ENCODE results near the gene RAP1GAP2.
A peak's percentile ranks its signal among the peaks of the same experiment; 100 is the strongest.
"Not testable (repeated sequence)": the region's sequence is repeated elsewhere in the genome, so short reads cannot be mapped to it uniquely, and the experiment has no call there.

The RAP1GAP2 gene

GRCh38 chr17:2814049-2814448 lies 17.8 kb downstream of the RAP1GAP2 start:
- DNase-seq (ENCODE audit: extremely low read depth in 1 of 2, low read depth in 1 of 2), result no peak

- DNase-seq (ENCODE audit: extremely low read depth in 1 of 2, low read depth in 1 of 2), result peak; percentile 82 to 87
These were observed 18.5 kb downstream of the RAP1GAP2 start for GRCh38 chr17:2814481-2815341.

- DNase-seq (ENCODE audit: extremely low read depth in 1 of 2, low read depth in 1 of 2), result no peak
These were observed 19.5 kb downstream of the RAP1GAP2 start for GRCh38 chr17:2815781-2816185.

GRCh38 chr17:2816688-2817087 lies 20.4 kb downstream of the RAP1GAP2 start:
- DNase-seq (ENCODE audit: extremely low read depth in 1 of 2, low read depth in 1 of 2), result no peak

- DNase-seq (ENCODE audit: extremely low read depth in 1 of 2, low read depth in 1 of 2), result not testable (repeated sequence)
These were observed 23.1 kb downstream of the RAP1GAP2 start for GRCh38 chr17:2819294-2819693.

- no peak for DNase-seq (ENCODE audit: extremely low read depth in 1 of 2, low read depth in 1 of 2)
These were observed 23.8 kb downstream of the RAP1GAP2 start for GRCh38 chr17:2819921-2820501.

- no peak for DNase-seq (ENCODE audit: extremely low read depth in 1 of 2, low read depth in 1 of 2)
These were observed 25.6 kb downstream of the RAP1GAP2 start for GRCh38 chr17:2821868-2822267.

GRCh38 chr17:2822358-2822757 lies 26.1 kb downstream of the RAP1GAP2 start:
- no peak for DNase-seq (ENCODE audit: extremely low read depth in 1 of 2, low read depth in 1 of 2)

- no peak for DNase-seq (ENCODE audit: extremely low read depth in 1 of 2, low read depth in 1 of 2)
These were observed 29.2 kb downstream of the RAP1GAP2 start for GRCh38 chr17:2825253-2825970.

- DNase-seq (ENCODE audit: extremely low read depth in 1 of 2, low read depth in 1 of 2), result peak; percentile 48 to 53
These were observed 32.3 kb downstream of the RAP1GAP2 start for GRCh38 chr17:2828397-2829038.

GRCh38 chr17:2830678-2831077 lies 34.4 kb downstream of the RAP1GAP2 start:
- DNase-seq (ENCODE audit: extremely low read depth in 1 of 2, low read depth in 1 of 2), result no peak

GRCh38 chr17:2835780-2836179 lies 39.5 kb downstream of the RAP1GAP2 start:
- DNase-seq (ENCODE audit: extremely low read depth in 1 of 2, low read depth in 1 of 2), result no peak

- DNase-seq (ENCODE audit: extremely low read depth in 1 of 2, low read depth in 1 of 2), result peak in 1 of 2 donors; percentile 38
These were observed 40.9 kb downstream of the RAP1GAP2 start for GRCh38 chr17:2837147-2837561.

GRCh38 chr17:2841606-2842005 lies 45.4 kb downstream of the RAP1GAP2 start:
- no peak for DNase-seq (ENCODE audit: extremely low read depth in 1 of 2, low read depth in 1 of 2)

GRCh38 chr17:2842464-2842863 lies 46.2 kb downstream of the RAP1GAP2 start:
- no peak for DNase-seq (ENCODE audit: extremely low read depth in 1 of 2, low read depth in 1 of 2)

GRCh38 chr17:2844416-2844815 lies 48.2 kb downstream of the RAP1GAP2 start:
- DNase-seq (ENCODE audit: extremely low read depth in 1 of 2, low read depth in 1 of 2), result no peak

- no peak for DNase-seq (ENCODE audit: extremely low read depth in 1 of 2, low read depth in 1 of 2)
These were observed 51.4 kb downstream of the RAP1GAP2 start for GRCh38 chr17:2847381-2848333.

- DNase-seq (ENCODE audit: extremely low read depth in 1 of 2, low read depth in 1 of 2), result no peak
These were observed 53.1 kb downstream of the RAP1GAP2 start for GRCh38 chr17:2849327-2849670.

- DNase-seq (ENCODE audit: extremely low read depth in 1 of 2, low read depth in 1 of 2), result no peak
These were observed 54.8 kb downstream of the RAP1GAP2 start for GRCh38 chr17:2850991-2851390.

GRCh38 chr17:2851615-2852014 lies 55.4 kb downstream of the RAP1GAP2 start:
- no peak for DNase-seq (ENCODE audit: extremely low read depth in 1 of 2, low read depth in 1 of 2)

All from stimulated activated CD8-positive, alpha-beta memory T cell treated with anti-CD3 and anti-CD28 coated beads, Interleukin-7, amount 100 ng/mL, for 48 hours (primary cell).